IMR-90 (cell line): Measurements from ENCODE around the gene GBA3. TPM values are rescaled to one million over a fixed set of nuclear protein-coding genes. Genes with fewer than 3 reads are reported as not detected.

Source experiments
- ATAC-seq: fragments of 200-7000 bp; cut with Tn5 transposase; 2 replicates; pipeline ENCODE4 v1.9.1; 2020; ENCODE audit warnings: low read depth, mild to moderate bottlenecking, moderate library complexity
- BruUV-seq: library from RNA; stranded (reverse); fragments of 400-500 nt; replicated peaks from 2 replicates; lab custom pipeline; 2021; lab: Mats Ljungman, UMichigan
- CTCF ChIA-PET: fragments of 300-600 bp; formaldehyde crosslinking; extraction: SDS; loops from one replicate; lab custom pipeline; 2021; ENCODE audit warnings: antibody characterized with exemption; lab: Yijun Ruan, JAX
- POLR2A ChIA-PET: fragments of 300-600 bp; sonication (Branson Sonifier 250); formaldehyde crosslinking; loops from one replicate; lab custom pipeline; 2022; ENCODE audit warnings: antibody characterized with exemption; ENCODE audit not compliant: unreplicated experiment; lab: Charles Lee
- DNase-seq: peaks from one replicate; pipeline ENCODE4 v3.0.0; 2013
- H2AFZ ChIP-seq: replicated peaks from 2 replicates; pipeline ENCODE3; 2013; ENCODE audit warnings: low read length, mild to moderate bottlenecking; ENCODE audit not compliant: poor library complexity
- H2AK5ac ChIP-seq: 2 replicates; pipeline ENCODE4 v1.6.1; 2013; ENCODE audit warnings: low read depth, low read length, inconsistent platforms
- H2AK9ac ChIP-seq: replicated peaks from 2 replicates; pipeline ENCODE3; 2013; ENCODE audit warnings: mild to moderate bottlenecking, low read depth, low read length, moderate library complexity; ENCODE audit not compliant: poor library complexity
- H2BK120ac ChIP-seq: 2 replicates; pipeline ENCODE4 v1.6.1; 2013; ENCODE audit warnings: low read depth, low read length, inconsistent platforms
- H2BK15ac ChIP-seq: 3 replicates; pipeline ENCODE4 v1.6.1; 2013; ENCODE audit warnings: low read depth, low read length, inconsistent platforms
- H2BK20ac ChIP-seq: 2 replicates; pipeline ENCODE4 v1.6.1; 2013; ENCODE audit warnings: low read depth, mild to moderate bottlenecking, inconsistent platforms, low read length, moderate library complexity
- H2BK5ac ChIP-seq: 2 replicates; pipeline ENCODE4 v1.6.1; 2013; ENCODE audit warnings: mild to moderate bottlenecking, low read depth, low read length, inconsistent platforms; ENCODE audit not compliant: poor library complexity, severe bottlenecking
- H3K14ac ChIP-seq: replicated peaks from 2 replicates; pipeline ENCODE4 v1.6.1; 2013; ENCODE audit warnings: low read depth, low read length, inconsistent platforms
- H3K18ac ChIP-seq: 2 replicates; pipeline ENCODE4 v1.6.1; 2013; ENCODE audit warnings: low read depth, low read length, control low read depth
- H3K23ac ChIP-seq: 2 replicates; pipeline ENCODE4 v1.6.1; 2013; ENCODE audit warnings: low read depth, low read length, inconsistent platforms
- H3K27ac ChIP-seq: 2 replicates; pipeline ENCODE4 v1.5.1; 2013; ENCODE audit warnings: mild to moderate bottlenecking, control low read depth, low read length; ENCODE audit not compliant: insufficient read depth
- H3K27me3 ChIP-seq: 2 replicates; pipeline ENCODE4 v1.6.1; 2013; ENCODE audit warnings: low read length; ENCODE audit not compliant: control insufficient read depth, insufficient read depth
- H3K36me3 ChIP-seq: 2 replicates; pipeline ENCODE4 v1.6.1; 2013; ENCODE audit warnings: low read length, mixed read lengths; ENCODE audit not compliant: control insufficient read depth, insufficient read depth
- H3K4ac ChIP-seq: 2 replicates; pipeline ENCODE4 v1.6.1; 2013; ENCODE audit warnings: low read depth, low read length, inconsistent platforms
- H3K4me1 ChIP-seq: 2 replicates; pipeline ENCODE4 v1.6.1; 2013; ENCODE audit warnings: low read length, mixed read lengths; ENCODE audit not compliant: control insufficient read depth, insufficient read depth
- H3K4me2 ChIP-seq: 2 replicates; pipeline ENCODE4 v1.6.1; 2013; ENCODE audit warnings: low read depth, mild to moderate bottlenecking, control low read depth, low read length, moderate library complexity
- H3K4me3 ChIP-seq: 2 replicates; pipeline ENCODE4 v1.5.1; 2013; ENCODE audit warnings: low read depth, mild to moderate bottlenecking, control low read depth, low read length, moderate library complexity; ENCODE audit not compliant: insufficient read depth
- H3K56ac ChIP-seq: 2 replicates; pipeline ENCODE4 v1.6.1; 2013; ENCODE audit warnings: low read length, inconsistent platforms; ENCODE audit not compliant: insufficient read depth; ENCODE audit errors: extremely low read depth
- H3K79me1 ChIP-seq, 2 experiments: 2 replicates each; pipeline ENCODE4 v1.6.1; 2013; ENCODE audit warnings: low read length in 2 of 2, inconsistent platforms in 1 of 2, low read depth in 1 of 2
- H3K9ac ChIP-seq: 2 replicates; pipeline ENCODE4 v1.6.1; 2013; ENCODE audit warnings: low read depth, low read length, control low read depth
- H3K9me1 ChIP-seq: 2 replicates; pipeline ENCODE4 v1.6.1; 2013; ENCODE audit warnings: low read length, inconsistent platforms; ENCODE audit not compliant: insufficient read depth
- H3K9me3 ChIP-seq: 2 replicates; pipeline ENCODE4 v1.6.1; 2013; ENCODE audit warnings: low read length; ENCODE audit not compliant: control insufficient read depth, insufficient read depth
- H4K20me1 ChIP-seq: 2 replicates; pipeline ENCODE4 v1.6.1; 2013; ENCODE audit warnings: low read length, inconsistent platforms; ENCODE audit not compliant: insufficient read depth
- H4K5ac ChIP-seq: 2 replicates; pipeline ENCODE4 v1.6.1; 2013; ENCODE audit warnings: mild to moderate bottlenecking, low read depth, low read length, control low read depth
- H4K8ac ChIP-seq, 2 experiments: 2 replicates each; pipeline ENCODE4 v1.6.1; 2013; ENCODE audit warnings: low read depth in 2 of 2, low read length in 2 of 2, control low read depth in 1 of 2, inconsistent platforms in 1 of 2
- H4K91ac ChIP-seq: 2 replicates; pipeline ENCODE4 v1.6.1; 2013; ENCODE audit warnings: low read depth, low read length, inconsistent platforms; ENCODE audit not compliant: insufficient read depth
- CEBPB ChIP-seq: IDR thresholded peaks from 2 replicates; pipeline ENCODE4 v1.6.1; 2012; ENCODE audit warnings: low read depth, low read length, improper control_type of control experiment
- CHD1 ChIP-seq: IDR thresholded peaks from 2 replicates; pipeline ENCODE4 v1.6.1; 2012; ENCODE audit warnings: low read depth, low read length, improper control_type of control experiment
- FOS ChIP-seq: fragments of 150-350 bp; IDR thresholded peaks from 2 replicates; pipeline ENCODE4 v1.6.1; 2016; ENCODE audit warnings: low read depth, low read length
- MAZ ChIP-seq: IDR thresholded peaks from 2 replicates; pipeline ENCODE4 v1.6.1; 2012; ENCODE audit warnings: low read depth, mild to moderate bottlenecking, low read length, improper control_type of control experiment, moderate library complexity, borderline replicate concordance
- RAD21 ChIP-seq: IDR thresholded peaks from 2 replicates; pipeline ENCODE4 v1.6.1; 2012; ENCODE audit warnings: low read length, improper control_type of control experiment
- RCOR1 ChIP-seq: IDR thresholded peaks from 2 replicates; pipeline ENCODE4 v1.6.1; 2012; ENCODE audit warnings: mild to moderate bottlenecking, low read length, improper control_type of control experiment; ENCODE audit not compliant: insufficient replicate concordance
- WGBS, 2 experiments: methylation state at CpG; one replicate each; pipeline versions ENCODE4 v1.1.5 to v1.1.7; 2013; ENCODE audit warnings: missing lambda C conversion rate in 2 of 2; ENCODE audit not compliant: insufficient read length in 1 of 2; ENCODE audit errors: extremely low coverage in 2 of 2; 5-methylcytosine and 5-hydroxymethylcytosine counted together
- dilution Hi-C: fragments of 300-500 bp; cut with HindIII; formaldehyde crosslinking; loops from one replicate; pipeline ENCODE4 v1.14.3; 2018; ENCODE audit warnings: low sequenced_read_pairs; ENCODE audit not compliant: unreplicated experiment
- in situ Hi-C: fragments of 300-500 bp; cut with MboI; formaldehyde crosslinking; loops from 3 replicates; pipeline ENCODE4 v1.14.3; 2019; ENCODE audit warnings: low sequenced_read_pairs, inconsistent platforms, mixed read lengths
- intact Hi-C: fragments of 100-400 bp; cut with micrococcal nuclease; formaldehyde crosslinking; loops from 2 replicates; pipeline ENCODE4 v1.10.0; 2022
- polyA plus RNA-seq, 3 experiments: library from polyadenylated mRNA; depleted of rRNA; stranded (reverse); fragments of >200 nt; gene quantifications; 2 replicates each; pipeline ENCODE4 v1.2.3, GENCODE V29; 2012; ENCODE audit warnings: low replicate concordance in 1 of 3
- total RNA-seq: library from RNA; depleted of rRNA; stranded (reverse); fragments of >200 nt; gene quantifications from 2 replicates; pipeline ENCODE4 v1.2.3, GENCODE V29; 2012
- TF ChIP-seq, protein P1 (sequence below): fragments of 150-350 bp; IDR thresholded peaks from 2 replicates; pipeline ENCODE4 v1.6.1; 2016; ENCODE audit warnings: low read depth, mild to moderate bottlenecking, low read length, moderate library complexity, borderline replicate concordance

GBA3 gene
- total and polyA plus RNA-seq, 2 of the 4 experiments (the other 2 are of a cell fraction): not detected

- in situ Hi-C loops: no loop called here
Observed at GRCh38 chr4:22803512-22803911, 110.8 kb downstream of the GBA3 start.

More at GRCh38 chr4:22803512-22803911, 110.8 kb downstream of the GBA3 start:
- no peak overlapping the region for H2BK20ac ChIP-seq
- H3K4me2 ChIP-seq: no peak overlapping the region
- H2AK9ac ChIP-seq: no peak overlapping the region
- no peak overlapping the region for H2BK120ac ChIP-seq
- TF ChIP-seq CHD1: no peak
- TF ChIP-seq, protein P1, sequence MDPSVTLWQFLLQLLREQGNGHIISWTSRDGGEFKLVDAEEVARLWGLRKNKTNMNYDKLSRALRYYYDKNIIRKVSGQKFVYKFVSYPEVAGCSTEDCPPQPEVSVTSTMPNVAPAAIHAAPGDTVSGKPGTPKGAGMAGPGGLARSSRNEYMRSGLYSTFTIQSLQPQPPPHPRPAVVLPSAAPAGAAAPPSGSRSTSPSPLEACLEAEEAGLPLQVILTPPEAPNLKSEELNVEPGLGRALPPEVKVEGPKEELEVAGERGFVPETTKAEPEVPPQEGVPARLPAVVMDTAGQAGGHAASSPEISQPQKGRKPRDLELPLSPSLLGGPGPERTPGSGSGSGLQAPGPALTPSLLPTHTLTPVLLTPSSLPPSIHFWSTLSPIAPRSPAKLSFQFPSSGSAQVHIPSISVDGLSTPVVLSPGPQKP: no peak
- no peak for TF ChIP-seq FOS
- TF ChIP-seq CEBPB: no peak
- no peak for TF ChIP-seq RAD21
- TF ChIP-seq RCOR1: no peak
- no peak for TF ChIP-seq MAZ
- H2BK15ac ChIP-seq: no peak overlapping the region
- H4K5ac ChIP-seq: no peak overlapping the region
- no peaks in the 10 kb centered on the region for H3K36me3 ChIP-seq
- no peak overlapping the region for H4K91ac ChIP-seq
- H4K8ac ChIP-seq: no peak overlapping the region
- DNase-seq: no peak
- H2AFZ ChIP-seq: no peak overlapping the region
- WGBS, 2 experiments: no CpG with 5 or more reads among the region's 3 CpGs
- H3K9me3 ChIP-seq: no peaks in the 10 kb centered on the region; the same call in 1 of the 2 replicates
- no peak overlapping the region for H2AK5ac ChIP-seq
- no peak overlapping the region for H2BK5ac ChIP-seq
- intact Hi-C loops (no loop called here), dilution Hi-C loops (no loop called here)
- H4K20me1 ChIP-seq: no peaks in the 10 kb centered on the region
- H3K4me3 ChIP-seq: no peak overlapping the region
- no peak overlapping the region for H3K14ac ChIP-seq
- POLR2A ChIA-PET: no interaction called here
- CTCF ChIA-PET: interaction anchor here (0.5 kb wide), 1 partner anchor 74 kb away, joined by 3 read pairs; no protein-coding TSS in a partner anchor
- ATAC-seq: no peak
- no peak overlapping the region for H3K4ac ChIP-seq
- no peaks in the 10 kb centered on the region for H3K27me3 ChIP-seq
- no TSS peak for BruUV-seq
- H3K23ac ChIP-seq: no peak overlapping the region
- H3K56ac ChIP-seq: no peak overlapping the region
- H3K9ac ChIP-seq: no peak overlapping the region
- H3K27ac ChIP-seq: no peak overlapping the region
- H3K79me1 ChIP-seq: no peaks in the 10 kb centered on the region
- no peaks in the 10 kb centered on the region for H3K4me1 ChIP-seq
- H3K9me1 ChIP-seq: no peaks in the 10 kb centered on the region
- H3K18ac ChIP-seq: no peak overlapping the region
